Thymus (tissue), 2 donors: ENCODE data around the gene C8B. TPM values are rescaled to one million over a fixed set of nuclear protein-coding genes. Genes with fewer than 3 reads are reported as not detected.

Experiments used
- polyA plus RNA-seq: library from polyadenylated mRNA; stranded (reverse); fragments of 200-250 nt; gene quantifications from one replicate; pipeline ENCODE4 v1.2.3, GENCODE V29; 2013
- total RNA-seq: library from RNA; stranded (reverse); fragments of 120-200 nt; gene quantifications from one replicate; pipeline ENCODE4 v1.2.4, GENCODE V29; 2013
- donor health status: healthy.

The C8B gene
- total and polyA plus RNA-seq, 2 donors, result 0.05 TPM; not detected in 1

Other genes with a start within 250 kb of the C8B start
- gene FYB2, start 146.6 kb downstream of the C8B start, total RNA-seq, result 4.7 TPM
- 34.4 TPM for gene FYB2, start 146.6 kb downstream of the C8B start, polyA plus RNA-seq
- gene C8A, start 111.2 kb downstream of the C8B start, total RNA-seq, result under 0.01 TPM
- 0.02 TPM for gene C8A, start 111.2 kb downstream of the C8B start, polyA plus RNA-seq